GM12878 (cell line): Measurements from ENCODE around the gene RRAD.

ENCODE experiments used
- CEBPB ChIP-seq, 2 experiments: fragments of 150-350 bp in 1 of 2; IDR thresholded peaks; 2 replicates each; pipeline ENCODE4 v1.6.1; 2012 to 2014; ENCODE audit warnings: low read depth in 2 of 2, low read length in 2 of 2, borderline replicate concordance in 1 of 2, inconsistent platforms in 1 of 2
- CHD1 ChIP-seq: IDR thresholded peaks from 2 replicates; pipeline ENCODE4 v1.6.1; 2012; ENCODE audit warnings: low read depth, low read length, improper control_type of control experiment
- EP300 ChIP-seq, 2 experiments: fragments of 150-350 bp in 1 of 2; IDR thresholded peaks; 2 replicates each; pipeline ENCODE4 v1.6.1; 2011 to 2012; ENCODE audit warnings: low read depth in 2 of 2, low read length in 2 of 2, borderline replicate concordance in 1 of 2, improper control_type of control experiment in 1 of 2, inconsistent platforms in 1 of 2; ENCODE audit not compliant: control insufficient read depth in 1 of 2
- JUND ChIP-seq: IDR thresholded peaks from 2 replicates; pipeline ENCODE4 v1.6.1; 2012; ENCODE audit warnings: low read depth, mild to moderate bottlenecking, low read length, improper control_type of control experiment, moderate library complexity
- NR2C1 ChIP-seq: fragments of 450-650 bp; IDR thresholded peaks from 2 replicates; pipeline ENCODE4 v1.6.1; 2017; ENCODE audit warnings: antibody characterized with exemption, mild to moderate bottlenecking, moderate library complexity
- NRF1 ChIP-seq: conservative IDR thresholded peaks from 2 replicates; pipeline ENCODE4 v1.6.1; 2011; ENCODE audit warnings: mild to moderate bottlenecking, low read depth, low read length, improper control_type of control experiment
- POLR2A ChIP-seq: IDR thresholded peaks from 2 replicates; pipeline ENCODE4 v1.6.1; 2011; ENCODE audit warnings: low read depth, mild to moderate bottlenecking, low read length
- TF ChIP-seq, protein P1 (sequence below), 3 experiments: IDR thresholded peaks in 2 of 3; conservative IDR thresholded peaks in 1 of 3; 2 replicates each; pipeline ENCODE4 v1.5.1; 2011; ENCODE audit warnings: low read depth in 3 of 3, low read length in 3 of 3, mild to moderate bottlenecking in 3 of 3, control low read depth in 2 of 3, moderate library complexity in 2 of 3, inconsistent platforms in 1 of 3, mixed read lengths in 1 of 3; ENCODE audit not compliant: control insufficient read depth in 2 of 3, insufficient read depth in 1 of 3; ENCODE audit errors: extremely low read depth in 1 of 3
- TF ChIP-seq, protein P2 (sequence below): fragments of 450-650 bp; formaldehyde crosslinking; IDR thresholded peaks from 2 replicates; pipeline ENCODE4 v1.4.0; 2020; ENCODE audit warnings: mild to moderate bottlenecking, moderate library complexity

DNA sequence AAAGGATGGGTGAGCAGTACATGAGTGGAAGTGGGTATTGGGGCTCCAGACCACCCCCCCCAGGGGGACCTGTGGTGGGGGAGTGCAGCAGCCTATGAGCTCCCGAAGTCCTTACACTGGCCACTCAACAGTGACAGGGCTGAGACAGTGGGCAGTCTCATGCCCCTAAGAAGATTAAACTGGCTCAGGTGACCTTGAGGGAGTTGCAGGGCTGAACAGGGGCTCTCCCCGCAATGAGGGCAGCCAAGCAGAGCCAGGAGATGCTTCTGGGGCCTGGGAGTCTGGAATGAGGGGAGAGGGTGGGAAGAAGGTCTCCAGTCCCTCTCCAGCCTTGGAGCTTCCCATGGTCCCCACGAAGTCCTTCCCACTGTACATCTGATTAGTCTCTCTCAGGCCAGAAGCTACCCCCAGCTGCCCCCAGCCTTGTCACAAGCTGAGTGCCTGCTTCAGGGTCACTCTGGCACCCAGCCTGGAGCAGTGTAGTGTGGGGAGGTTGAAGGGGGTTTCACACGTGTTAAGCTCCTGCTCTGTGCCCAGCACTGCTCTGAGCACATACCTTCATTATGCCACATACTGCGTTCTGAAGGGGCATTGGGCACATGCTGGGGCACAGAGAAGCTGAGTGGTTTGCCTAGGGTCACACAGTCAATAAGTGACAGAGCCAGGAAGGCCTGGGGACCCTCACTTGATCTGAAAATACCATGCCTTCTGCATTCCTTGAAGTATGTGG lies 5.6 kb downstream of the RRAD start:
- TF ChIP-seq JUND, result no peak
- TF ChIP-seq, protein P1, sequence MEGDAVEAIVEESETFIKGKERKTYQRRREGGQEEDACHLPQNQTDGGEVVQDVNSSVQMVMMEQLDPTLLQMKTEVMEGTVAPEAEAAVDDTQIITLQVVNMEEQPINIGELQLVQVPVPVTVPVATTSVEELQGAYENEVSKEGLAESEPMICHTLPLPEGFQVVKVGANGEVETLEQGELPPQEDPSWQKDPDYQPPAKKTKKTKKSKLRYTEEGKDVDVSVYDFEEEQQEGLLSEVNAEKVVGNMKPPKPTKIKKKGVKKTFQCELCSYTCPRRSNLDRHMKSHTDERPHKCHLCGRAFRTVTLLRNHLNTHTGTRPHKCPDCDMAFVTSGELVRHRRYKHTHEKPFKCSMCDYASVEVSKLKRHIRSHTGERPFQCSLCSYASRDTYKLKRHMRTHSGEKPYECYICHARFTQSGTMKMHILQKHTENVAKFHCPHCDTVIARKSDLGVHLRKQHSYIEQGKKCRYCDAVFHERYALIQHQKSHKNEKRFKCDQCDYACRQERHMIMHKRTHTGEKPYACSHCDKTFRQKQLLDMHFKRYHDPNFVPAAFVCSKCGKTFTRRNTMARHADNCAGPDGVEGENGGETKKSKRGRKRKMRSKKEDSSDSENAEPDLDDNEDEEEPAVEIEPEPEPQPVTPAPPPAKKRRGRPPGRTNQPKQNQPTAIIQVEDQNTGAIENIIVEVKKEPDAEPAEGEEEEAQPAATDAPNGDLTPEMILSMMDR (IDR thresholded peaks at IDR 0.05 in 2 of 3, conservative IDR thresholded peaks at IDR 0.05 in 1 of 3; ENCODE audit: control insufficient read depth in 2 of 3, extremely low read depth in 1 of 3, insufficient read depth in 1 of 3, low read depth in 3 of 3, low read length in 3 of 3), result no peak
- no peak for TF ChIP-seq EP300 (IDR thresholded peaks at IDR 0.05; ENCODE audit: borderline replicate concordance in 1 of 2, control insufficient read depth in 1 of 2, low read depth in 2 of 2, low read length in 2 of 2)
- TF ChIP-seq CEBPB (IDR thresholded peaks at IDR 0.05; ENCODE audit: borderline replicate concordance in 1 of 2, low read depth in 2 of 2, low read length in 2 of 2), result no peak
- TF ChIP-seq NR2C1, result no peak
- no peak for TF ChIP-seq NRF1
- TF ChIP-seq, protein P2, sequence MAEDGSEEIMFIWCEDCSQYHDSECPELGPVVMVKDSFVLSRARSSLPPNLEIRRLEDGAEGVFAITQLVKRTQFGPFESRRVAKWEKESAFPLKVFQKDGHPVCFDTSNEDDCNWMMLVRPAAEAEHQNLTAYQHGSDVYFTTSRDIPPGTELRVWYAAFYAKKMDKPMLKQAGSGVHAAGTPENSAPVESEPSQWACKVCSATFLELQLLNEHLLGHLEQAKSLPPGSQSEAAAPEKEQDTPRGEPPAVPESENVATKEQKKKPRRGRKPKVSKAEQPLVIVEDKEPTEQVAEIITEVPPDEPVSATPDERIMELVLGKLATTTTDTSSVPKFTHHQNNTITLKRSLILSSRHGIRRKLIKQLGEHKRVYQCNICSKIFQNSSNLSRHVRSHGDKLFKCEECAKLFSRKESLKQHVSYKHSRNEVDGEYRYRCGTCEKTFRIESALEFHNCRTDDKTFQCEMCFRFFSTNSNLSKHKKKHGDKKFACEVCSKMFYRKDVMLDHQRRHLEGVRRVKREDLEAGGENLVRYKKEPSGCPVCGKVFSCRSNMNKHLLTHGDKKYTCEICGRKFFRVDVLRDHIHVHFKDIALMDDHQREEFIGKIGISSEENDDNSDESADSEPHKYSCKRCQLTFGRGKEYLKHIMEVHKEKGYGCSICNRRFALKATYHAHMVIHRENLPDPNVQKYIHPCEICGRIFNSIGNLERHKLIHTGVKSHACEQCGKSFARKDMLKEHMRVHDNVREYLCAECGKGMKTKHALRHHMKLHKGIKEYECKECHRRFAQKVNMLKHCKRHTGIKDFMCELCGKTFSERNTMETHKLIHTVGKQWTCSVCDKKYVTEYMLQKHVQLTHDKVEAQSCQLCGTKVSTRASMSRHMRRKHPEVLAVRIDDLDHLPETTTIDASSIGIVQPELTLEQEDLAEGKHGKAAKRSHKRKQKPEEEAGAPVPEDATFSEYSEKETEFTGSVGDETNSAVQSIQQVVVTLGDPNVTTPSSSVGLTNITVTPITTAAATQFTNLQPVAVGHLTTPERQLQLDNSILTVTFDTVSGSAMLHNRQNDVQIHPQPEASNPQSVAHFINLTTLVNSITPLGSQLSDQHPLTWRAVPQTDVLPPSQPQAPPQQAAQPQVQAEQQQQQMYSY (CRISPR knock-in tag), result no peak
- TF ChIP-seq POLR2A, result no peak
- TF ChIP-seq CHD1, result no peak
